ENCODE data around the gene PTPRU. TPM values are rescaled to one million over a fixed set of nuclear protein-coding genes. Genes with fewer than 3 reads are reported as not detected.

Gene PTPRU
- total and polyA plus RNA-seq, 4 donors = 1.6 to 15.1 (median 6.0) TPM

- Histone ChIP-seq H3K27ac (ENCODE audit: low read depth in 1 of 2, low read length in 2 of 2) (no peak overlapping the region), H3K4me3 (ENCODE audit: low read depth in 1 of 3, low read length in 3 of 3) (no peak overlapping the region), H3K9ac (ENCODE audit: low read depth in 1 of 2, low read length in 2 of 2) (no peak overlapping the region), H3K4me1 (ENCODE audit: control insufficient read depth in 4 of 4, insufficient read depth in 4 of 4, low read length in 3 of 4) (peaks cover 0 to 17% (median 13%) of the 10 kb centered on the region in 4 donors), H3K27me3 (ENCODE audit: control insufficient read depth in 4 of 4, insufficient read depth in 4 of 4, low read length in 3 of 4) (no peaks in the 10 kb centered on the region), H3K9me3 (ENCODE audit: control insufficient read depth in 4 of 4, low read length in 3 of 4) (no peaks in the 10 kb centered on the region), H3K36me3 (ENCODE audit: control insufficient read depth in 4 of 4, insufficient read depth in 3 of 4, low read depth in 1 of 4, low read length in 3 of 4) (peaks cover 0 to 6% (median 0%) of the 10 kb centered on the region in 4 donors)
- DNase-seq (ENCODE audit: low spot score) = no peak
- TF ChIP-seq, protein P1, sequence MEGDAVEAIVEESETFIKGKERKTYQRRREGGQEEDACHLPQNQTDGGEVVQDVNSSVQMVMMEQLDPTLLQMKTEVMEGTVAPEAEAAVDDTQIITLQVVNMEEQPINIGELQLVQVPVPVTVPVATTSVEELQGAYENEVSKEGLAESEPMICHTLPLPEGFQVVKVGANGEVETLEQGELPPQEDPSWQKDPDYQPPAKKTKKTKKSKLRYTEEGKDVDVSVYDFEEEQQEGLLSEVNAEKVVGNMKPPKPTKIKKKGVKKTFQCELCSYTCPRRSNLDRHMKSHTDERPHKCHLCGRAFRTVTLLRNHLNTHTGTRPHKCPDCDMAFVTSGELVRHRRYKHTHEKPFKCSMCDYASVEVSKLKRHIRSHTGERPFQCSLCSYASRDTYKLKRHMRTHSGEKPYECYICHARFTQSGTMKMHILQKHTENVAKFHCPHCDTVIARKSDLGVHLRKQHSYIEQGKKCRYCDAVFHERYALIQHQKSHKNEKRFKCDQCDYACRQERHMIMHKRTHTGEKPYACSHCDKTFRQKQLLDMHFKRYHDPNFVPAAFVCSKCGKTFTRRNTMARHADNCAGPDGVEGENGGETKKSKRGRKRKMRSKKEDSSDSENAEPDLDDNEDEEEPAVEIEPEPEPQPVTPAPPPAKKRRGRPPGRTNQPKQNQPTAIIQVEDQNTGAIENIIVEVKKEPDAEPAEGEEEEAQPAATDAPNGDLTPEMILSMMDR (IDR thresholded peaks at IDR 0.05; ENCODE audit: low read depth, low read length, missing input control) = no peak
- TF ChIP-seq, protein P2, sequence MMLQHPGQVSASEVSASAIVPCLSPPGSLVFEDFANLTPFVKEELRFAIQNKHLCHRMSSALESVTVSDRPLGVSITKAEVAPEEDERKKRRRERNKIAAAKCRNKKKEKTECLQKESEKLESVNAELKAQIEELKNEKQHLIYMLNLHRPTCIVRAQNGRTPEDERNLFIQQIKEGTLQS (IDR thresholded peaks at IDR 0.05) = no peak
- TF ChIP-seq NR2F2 (IDR thresholded peaks at IDR 0.05) (no peak), HNF4G (IDR thresholded peaks at IDR 0.05) (no peak), TAF1 (conservative IDR thresholded peaks at IDR 0.05) (no peak), GABPA (IDR thresholded peaks at IDR 0.05 in 1 of 2, conservative IDR thresholded peaks at IDR 0.05 in 1 of 2) (no peak), RXRA (IDR thresholded peaks at IDR 0.05) (no peak), EGR1 (IDR thresholded peaks at IDR 0.05; ENCODE audit: low read depth in 2 of 2) (no peak), HNF4A (conservative IDR thresholded peaks at IDR 0.05) (no peak), RAD21 (IDR thresholded peaks at IDR 0.05) (no peak), SP1 (IDR thresholded peaks at IDR 0.05) (no peak), FOXA2 (IDR thresholded peaks at IDR 0.05) (no peak), YY1 (IDR thresholded peaks at IDR 0.05) (no peak), FOXA1 (IDR thresholded peaks at IDR 0.05) (no peak), JUND (IDR thresholded peaks at IDR 0.05) (no peak)
- TF ChIP-seq, protein P3, sequence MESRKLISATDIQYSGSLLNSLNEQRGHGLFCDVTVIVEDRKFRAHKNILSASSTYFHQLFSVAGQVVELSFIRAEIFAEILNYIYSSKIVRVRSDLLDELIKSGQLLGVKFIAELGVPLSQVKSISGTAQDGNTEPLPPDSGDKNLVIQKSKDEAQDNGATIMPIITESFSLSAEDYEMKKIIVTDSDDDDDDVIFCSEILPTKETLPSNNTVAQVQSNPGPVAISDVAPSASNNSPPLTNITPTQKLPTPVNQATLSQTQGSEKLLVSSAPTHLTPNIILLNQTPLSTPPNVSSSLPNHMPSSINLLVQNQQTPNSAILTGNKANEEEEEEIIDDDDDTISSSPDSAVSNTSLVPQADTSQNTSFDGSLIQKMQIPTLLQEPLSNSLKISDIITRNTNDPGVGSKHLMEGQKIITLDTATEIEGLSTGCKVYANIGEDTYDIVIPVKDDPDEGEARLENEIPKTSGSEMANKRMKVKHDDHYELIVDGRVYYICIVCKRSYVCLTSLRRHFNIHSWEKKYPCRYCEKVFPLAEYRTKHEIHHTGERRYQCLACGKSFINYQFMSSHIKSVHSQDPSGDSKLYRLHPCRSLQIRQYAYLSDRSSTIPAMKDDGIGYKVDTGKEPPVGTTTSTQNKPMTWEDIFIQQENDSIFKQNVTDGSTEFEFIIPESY (IDR thresholded peaks at IDR 0.05) = no peak
- TF ChIP-seq, protein P4, sequence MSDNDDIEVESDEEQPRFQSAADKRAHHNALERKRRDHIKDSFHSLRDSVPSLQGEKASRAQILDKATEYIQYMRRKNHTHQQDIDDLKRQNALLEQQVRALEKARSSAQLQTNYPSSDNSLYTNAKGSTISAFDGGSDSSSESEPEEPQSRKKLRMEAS (IDR thresholded peaks at IDR 0.05) = no peak
- TF ChIP-seq, protein P5, sequence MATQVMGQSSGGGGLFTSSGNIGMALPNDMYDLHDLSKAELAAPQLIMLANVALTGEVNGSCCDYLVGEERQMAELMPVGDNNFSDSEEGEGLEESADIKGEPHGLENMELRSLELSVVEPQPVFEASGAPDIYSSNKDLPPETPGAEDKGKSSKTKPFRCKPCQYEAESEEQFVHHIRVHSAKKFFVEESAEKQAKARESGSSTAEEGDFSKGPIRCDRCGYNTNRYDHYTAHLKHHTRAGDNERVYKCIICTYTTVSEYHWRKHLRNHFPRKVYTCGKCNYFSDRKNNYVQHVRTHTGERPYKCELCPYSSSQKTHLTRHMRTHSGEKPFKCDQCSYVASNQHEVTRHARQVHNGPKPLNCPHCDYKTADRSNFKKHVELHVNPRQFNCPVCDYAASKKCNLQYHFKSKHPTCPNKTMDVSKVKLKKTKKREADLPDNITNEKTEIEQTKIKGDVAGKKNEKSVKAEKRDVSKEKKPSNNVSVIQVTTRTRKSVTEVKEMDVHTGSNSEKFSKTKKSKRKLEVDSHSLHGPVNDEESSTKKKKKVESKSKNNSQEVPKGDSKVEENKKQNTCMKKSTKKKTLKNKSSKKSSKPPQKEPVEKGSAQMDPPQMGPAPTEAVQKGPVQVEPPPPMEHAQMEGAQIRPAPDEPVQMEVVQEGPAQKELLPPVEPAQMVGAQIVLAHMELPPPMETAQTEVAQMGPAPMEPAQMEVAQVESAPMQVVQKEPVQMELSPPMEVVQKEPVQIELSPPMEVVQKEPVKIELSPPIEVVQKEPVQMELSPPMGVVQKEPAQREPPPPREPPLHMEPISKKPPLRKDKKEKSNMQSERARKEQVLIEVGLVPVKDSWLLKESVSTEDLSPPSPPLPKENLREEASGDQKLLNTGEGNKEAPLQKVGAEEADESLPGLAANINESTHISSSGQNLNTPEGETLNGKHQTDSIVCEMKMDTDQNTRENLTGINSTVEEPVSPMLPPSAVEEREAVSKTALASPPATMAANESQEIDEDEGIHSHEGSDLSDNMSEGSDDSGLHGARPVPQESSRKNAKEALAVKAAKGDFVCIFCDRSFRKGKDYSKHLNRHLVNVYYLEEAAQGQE (IDR thresholded peaks at IDR 0.05) = no peak
- 93% methylated on average over 5 of the region's 5 CpGs for WGBS
These were observed 8.8 kb upstream of the PTPRU start for GRCh38 chr1:29227511-29227910.
